Measurements from ENCODE around the gene ZSCAN9. TPM values are rescaled to one million over a fixed set of nuclear protein-coding genes. Genes with fewer than 3 reads are reported as not detected.

The ZSCAN9 gene
- total and polyA plus RNA-seq, 9 donors: 19.2 to 22.6 (median 20.1) TPM

Other genes with a start within 250 kb of the ZSCAN9 start
- gene ZNF165, start 144.7 kb upstream of the ZSCAN9 start, total RNA-seq: 0.62 TPM
- under 1 TPM; 0.24 to 0.67 (median 0.52) TPM for gene ZNF165, start 144.7 kb upstream of the ZSCAN9 start, polyA plus RNA-seq (ENCODE audit: insufficient read depth in 1 of 8, insufficient read length in 8 of 8, low replicate concordance in 1 of 8)
- 4.8 TPM for gene ZSCAN16, start 100.7 kb upstream of the ZSCAN9 start, total RNA-seq
- 1 to 10 TPM; 2.8 to 4.0 (median 3.6) TPM for gene ZSCAN16, start 100.7 kb upstream of the ZSCAN9 start, polyA plus RNA-seq (ENCODE audit: insufficient read depth in 1 of 8, insufficient read length in 8 of 8, low replicate concordance in 1 of 8)
- 21.8 TPM for gene ZKSCAN8, start 83.4 kb upstream of the ZSCAN9 start, total RNA-seq
- gene ZKSCAN8, start 83.4 kb upstream of the ZSCAN9 start, polyA plus RNA-seq (ENCODE audit: insufficient read depth in 1 of 8, insufficient read length in 8 of 8, low replicate concordance in 1 of 8): 10 to 100 TPM; 17.1 to 24.4 (median 20.0) TPM
- gene ZKSCAN4, start 27.0 kb downstream of the ZSCAN9 start, total RNA-seq: 7.0 TPM
- 1 to 10 TPM; 4.8 to 6.2 (median 5.5) TPM for gene ZKSCAN4, start 27.0 kb downstream of the ZSCAN9 start, polyA plus RNA-seq (ENCODE audit: insufficient read depth in 1 of 8, insufficient read length in 8 of 8, low replicate concordance in 1 of 8)
- 0.71 TPM for gene NKAPL, start 34.0 kb downstream of the ZSCAN9 start, total RNA-seq
- gene NKAPL, start 34.0 kb downstream of the ZSCAN9 start, polyA plus RNA-seq (ENCODE audit: insufficient read depth in 1 of 8, insufficient read length in 8 of 8, low replicate concordance in 1 of 8): 1 to 10 TPM in 4 of 8 donors, under 1 TPM in 4; 0.64 to 1.4 (median 1.0) TPM
- 24.6 TPM for gene ZSCAN26, start 41.9 kb downstream of the ZSCAN9 start, total RNA-seq
- gene ZSCAN26, start 41.9 kb downstream of the ZSCAN9 start, polyA plus RNA-seq (ENCODE audit: insufficient read depth in 1 of 8, insufficient read length in 8 of 8, low replicate concordance in 1 of 8): 10 to 100 TPM; 15.4 to 22.0 (median 19.0) TPM
- gene PGBD1, start 56.3 kb downstream of the ZSCAN9 start, total RNA-seq: 6.3 TPM
- gene PGBD1, start 56.3 kb downstream of the ZSCAN9 start, polyA plus RNA-seq (ENCODE audit: insufficient read depth in 1 of 8, insufficient read length in 8 of 8, low replicate concordance in 1 of 8): 1 to 10 TPM; 5.9 to 7.4 (median 6.2) TPM
- gene ZSCAN31, start 110.9 kb downstream of the ZSCAN9 start, total RNA-seq: 11.9 TPM
- gene ZSCAN31, start 110.9 kb downstream of the ZSCAN9 start, polyA plus RNA-seq (ENCODE audit: insufficient read depth in 1 of 8, insufficient read length in 8 of 8, low replicate concordance in 1 of 8): 1 to 10 TPM; 5.7 to 9.3 (median 7.5) TPM
- 8.2 TPM for gene ZKSCAN3, start 124.7 kb downstream of the ZSCAN9 start, total RNA-seq
- 1 to 10 TPM; 5.0 to 7.0 (median 6.0) TPM for gene ZKSCAN3, start 124.7 kb downstream of the ZSCAN9 start, polyA plus RNA-seq (ENCODE audit: insufficient read depth in 1 of 8, insufficient read length in 8 of 8, low replicate concordance in 1 of 8)
- 8.2 TPM for gene ZSCAN12, start 174.5 kb downstream of the ZSCAN9 start, total RNA-seq
- 1 to 10 TPM; 4.4 to 6.6 (median 5.1) TPM for gene ZSCAN12, start 174.5 kb downstream of the ZSCAN9 start, polyA plus RNA-seq (ENCODE audit: insufficient read depth in 1 of 8, insufficient read length in 8 of 8, low replicate concordance in 1 of 8)
- 5.5 TPM for gene ZSCAN23, start 218.2 kb downstream of the ZSCAN9 start, total RNA-seq
- 1 to 10 TPM; 3.1 to 6.5 (median 5.5) TPM for gene ZSCAN23, start 218.2 kb downstream of the ZSCAN9 start, polyA plus RNA-seq (ENCODE audit: insufficient read depth in 1 of 8, insufficient read length in 8 of 8, low replicate concordance in 1 of 8)